B cell (primary cell): ENCODE results near the gene MAPT. TPM values are rescaled to one million over a fixed set of nuclear protein-coding genes. Genes with fewer than 3 reads are reported as not detected.

Experiments used
- ATAC-seq: fragments of 200-7000 bp; cut with Tn5 transposase; one replicate; pipeline ENCODE4 v1.10.0; 2021; ENCODE audit warnings: low read depth, mild to moderate bottlenecking, moderate number of reproducible peaks, moderate library complexity
- CTCF ChIA-PET: fragments of 350-600 bp; sonication (Branson Sonifier 250); formaldehyde crosslinking; loops from one replicate; lab custom pipeline; 2021; ENCODE audit warnings: antibody characterized with exemption, inconsistent platforms; lab: Charles Lee
- POLR2A ChIA-PET: fragments of 350-600 bp; sonication (Branson Sonifier 250); formaldehyde crosslinking; loops from one replicate; lab custom pipeline; 2021; ENCODE audit warnings: antibody characterized with exemption; lab: Charles Lee
- DNase-seq: peaks from one replicate; pipeline ENCODE4 v3.0.0; 2013
- H2AFZ ChIP-seq: 2 replicates; pipeline ENCODE4 v1.6.1; 2012; ENCODE audit warnings: mild to moderate bottlenecking, low read depth, low read length; ENCODE audit not compliant: insufficient read depth, poor library complexity, severe bottlenecking
- H3K27ac ChIP-seq, 2 donors: 1 replicate in 1 of 2; 2 replicates in 1 of 2; pipeline ENCODE4 v1.5.1; 2012 to 2013; ENCODE audit warnings: low read length in 2 of 2, mild to moderate bottlenecking in 2 of 2, moderate library complexity in 1 of 2
- H3K27me3 ChIP-seq, 4 experiments: fragments of 200-600 bp in 1 of 4; sonication (generic) in 1 of 4; replicated peaks in 1 of 4; 1 replicate in 2 of 4; 2 replicates in 2 of 4; pipeline versions ENCODE4 v1.6.1 to v1.7.0; 2013 to 2016; ENCODE audit warnings: low read length in 3 of 4, mild to moderate bottlenecking in 2 of 4, mixed read lengths in 1 of 4, moderate library complexity in 1 of 4; ENCODE audit not compliant: insufficient read depth in 4 of 4, control insufficient read depth in 3 of 4; ENCODE audit errors: control extremely low read depth in 1 of 4
- H3K36me3 ChIP-seq, 2 experiments: replicated peaks in 1 of 2; 1 replicate in 1 of 2; 2 replicates in 1 of 2; pipeline versions ENCODE4 v1.6.1 to v1.7.1; 2013; ENCODE audit warnings: low read length in 1 of 2; ENCODE audit not compliant: insufficient read depth in 2 of 2, control insufficient read depth in 1 of 2; ENCODE audit errors: control extremely low read depth in 1 of 2, extremely low read depth in 1 of 2
- H3K4me1 ChIP-seq, 2 donors: fragments of 200-600 bp in 1 of 2; sonication (generic) in 1 of 2; 1 replicate in 1 of 2; 2 replicates in 1 of 2; pipeline versions ENCODE4 v1.5.1 to v1.6.1; 2013 to 2017; ENCODE audit warnings: low read length in 2 of 2; ENCODE audit not compliant: control insufficient read depth in 2 of 2, insufficient read depth in 2 of 2
- H3K4me2 ChIP-seq: replicated peaks from 2 replicates; pipeline ENCODE3; 2012; ENCODE audit warnings: mild to moderate bottlenecking, low read depth, low read length; ENCODE audit not compliant: poor library complexity, severe bottlenecking
- H3K4me3 ChIP-seq, 5 experiments: fragments of 200-600 bp in 1 of 5; sonication (generic) in 1 of 5; 1 replicate in 3 of 5; 2 replicates in 2 of 5; pipeline versions ENCODE4 v1.5.1 to v1.7.0; 2011 to 2016; ENCODE audit warnings: low read length in 4 of 5, mild to moderate bottlenecking in 4 of 5, low read depth in 2 of 5, control low read depth in 1 of 5, moderate library complexity in 1 of 5; ENCODE audit not compliant: insufficient read depth in 1 of 5; ENCODE audit errors: control extremely low read depth in 1 of 5, extremely low read depth in 1 of 5
- H3K79me2 ChIP-seq: fragments of 200-600 bp; sonication (generic); one replicate; pipeline ENCODE4 v1.6.0; 2016; ENCODE audit warnings: low read length; ENCODE audit not compliant: control insufficient read depth, insufficient read depth
- H3K9ac ChIP-seq: fragments of 200-600 bp; sonication (generic); 2 replicates; pipeline ENCODE4 v1.6.1; 2017; ENCODE audit warnings: mild to moderate bottlenecking, low read length, moderate library complexity
- H3K9me3 ChIP-seq, 3 donors: one replicate each; pipeline versions ENCODE4 v1.6.1 to v1.7.1; 2013; ENCODE audit warnings: low read length in 2 of 3; ENCODE audit not compliant: control insufficient read depth in 2 of 3, insufficient read depth in 1 of 3; ENCODE audit errors: control extremely low read depth in 1 of 3
- H4K20me1 ChIP-seq: 2 replicates; pipeline ENCODE4 v1.6.0; 2012; ENCODE audit warnings: mild to moderate bottlenecking, low read length; ENCODE audit not compliant: insufficient read depth, control insufficient read depth, poor library complexity, severe bottlenecking
- H3K27ac Mint-ChIP-seq: one replicate; pipeline ENCODE4 v1.8.0; 2021; ENCODE audit warnings: mixed read lengths
- H3K27me3 Mint-ChIP-seq: one replicate; pipeline ENCODE4 v1.8.0; 2021; ENCODE audit warnings: mixed read lengths
- H3K4me1 Mint-ChIP-seq: one replicate; pipeline ENCODE4 v1.8.0; 2021; ENCODE audit warnings: mixed read lengths
- H3K4me3 Mint-ChIP-seq: one replicate; pipeline ENCODE4 v1.8.0; 2021; ENCODE audit warnings: mixed read lengths
- H3K9me3 Mint-ChIP-seq: one replicate; pipeline ENCODE4 v1.8.0; 2022; ENCODE audit warnings: mixed read lengths; ENCODE audit not compliant: insufficient read depth
- CTCF ChIP-seq: fragments of 200-600 bp; IDR thresholded peaks from one replicate; pipeline ENCODE4 v1.8.0; 2022; ENCODE audit warnings: antibody characterized with exemption, mild to moderate bottlenecking
- EZH2 ChIP-seq: IDR thresholded peaks from 2 replicates; pipeline ENCODE4 v1.6.1; 2012; ENCODE audit warnings: borderline replicate concordance, low read depth, mild to moderate bottlenecking, moderate library complexity, low read length; ENCODE audit not compliant: insufficient read depth, poor library complexity, severe bottlenecking
- WGBS: methylation state at CpG from one replicate; pipeline ENCODE4 v1.1.5; 2013; ENCODE audit warnings: missing lambda C conversion rate; ENCODE audit not compliant: insufficient coverage; 5-methylcytosine and 5-hydroxymethylcytosine counted together
- intact Hi-C: fragments of 100-400 bp; cut with micrococcal nuclease; formaldehyde crosslinking; loops from one replicate; pipeline ENCODE4 v1.10.0; 2022
- polyA plus RNA-seq: library from polyadenylated mRNA; depleted of rRNA; stranded (reverse); fragments of >200 nt; gene quantifications from 2 replicates; pipeline ENCODE4 v1.2.3, GENCODE V29; 2012
- total RNA-seq, 2 donors: library from RNA; stranded (reverse); fragments of 120-200 nt in 1 of 2; gene quantifications; 1 replicate in 1 of 2; 2 replicates in 1 of 2; pipeline versions ENCODE4 v1.2.3 to v1.2.4, GENCODE V29; 2013 to 2022

MAPT gene
- total and polyA plus RNA-seq, 2 donors (not counting 1 experiment from before 2014, with no cell fraction given), result 0.13 to 0.20 TPM

GRCh38 chr17:45900723-45901415, 6.5 kb downstream of the MAPT start:
- Histone ChIP-seq H3K4me1 (peaks cover 19 to 31% of the 10 kb centered on the region in 2 donors), H3K4me2 (no peak overlapping the region), H3K4me3 (no peak overlapping the region), H3K36me3 (no peaks in the 10 kb centered on the region), H3K9me3 (peaks cover 0 to 16% (median 0%) of the 10 kb centered on the region in 3 donors), H3K27ac (no peak overlapping the region), H3K27me3 (peaks cover 2 to 70% (median 51%) of the 10 kb centered on the region in 4 experiments), H3K9ac (no peak overlapping the region), H2AFZ (no peak overlapping the region), H3K79me2 (no peaks in the 10 kb centered on the region), H4K20me1 (no peaks in the 10 kb centered on the region)
- ATAC-seq (no peak), DNase-seq (no peak)
- Mint-ChIP-seq H3K4me1 (peaks cover 13% of the 10 kb centered on the region), H3K4me3 (no peak overlapping the region), H3K9me3 (no peaks in the 10 kb centered on the region), H3K27ac (no peak overlapping the region), H3K27me3 (peaks cover 52% of the 10 kb centered on the region)
- TF ChIP-seq EZH2 (no peak), CTCF (no peak)
- WGBS, result 99% methylated on average over 10 of the region's 13 CpGs
- ChIA-PET POLR2A (no interaction called here), CTCF (no interaction called here)
- intact Hi-C loops, result no loop called here

- ATAC-seq, result no peak
- H3K9me3 ChIP-seq, result no peaks in the 10 kb centered on the region
- peaks cover 59% of the 10 kb centered on the region for H3K27me3 Mint-ChIP-seq
- no peak overlapping the region for H3K4me3 Mint-ChIP-seq
- 72% methylated on average over 7 of the region's 7 CpGs for WGBS
- no peaks in the 10 kb centered on the region for H3K79me2 ChIP-seq
- H3K4me2 ChIP-seq, result no peak overlapping the region
- peaks cover 2 to 59% (median 37%) of the 10 kb centered on the region in 4 experiments for H3K27me3 ChIP-seq
- no peak overlapping the region for H3K9ac ChIP-seq
- H2AFZ ChIP-seq, result no peak overlapping the region
- H3K4me3 ChIP-seq, result no peak overlapping the region
- ChIA-PET CTCF (no interaction called here), POLR2A (no interaction called here)
- no peak for DNase-seq
- no peaks in the 10 kb centered on the region for H3K9me3 Mint-ChIP-seq
- no peak for TF ChIP-seq EZH2
- TF ChIP-seq CTCF, result no peak
- no peak overlapping the region for H3K27ac Mint-ChIP-seq
- peaks cover under 1% of the 10 kb centered on the region for H3K4me1 Mint-ChIP-seq
- H3K27ac ChIP-seq, result no peak overlapping the region
- intact Hi-C loops, result no loop called here
- peaks cover 0 to 10% of the 10 kb centered on the region in 2 donors for H3K4me1 ChIP-seq
- no peaks in the 10 kb centered on the region for H3K36me3 ChIP-seq
- H4K20me1 ChIP-seq, result no peaks in the 10 kb centered on the region
These were observed 8.6 kb downstream of the MAPT start for GRCh38 chr17:45902892-45903346.
